WTC11 (cell line): ENCODE measurements around the gene SLCO1A2.

Source experiments
- AFF4 ChIP-seq: sonication (generic); formaldehyde crosslinking; IDR thresholded peaks from 2 replicates; pipeline ENCODE4 v1.8.1; 2023; ENCODE audit warnings: mild to moderate bottlenecking, missing genetic modification reagents, borderline replicate concordance
- ATF2 ChIP-seq: sonication (generic); formaldehyde crosslinking; IDR thresholded peaks from 2 replicates; pipeline ENCODE4 v1.8.1; 2022; ENCODE audit warnings: low read depth, missing genetic modification reagents, borderline replicate concordance
- ATF6 ChIP-seq: sonication (generic); formaldehyde crosslinking; IDR thresholded peaks from 2 replicates; pipeline ENCODE4 v1.8.1; 2023; ENCODE audit warnings: mild to moderate bottlenecking, missing genetic modification reagents
- CREB1 ChIP-seq: sonication (generic); formaldehyde crosslinking; IDR thresholded peaks from 2 replicates; pipeline ENCODE4 v1.8.0; 2023; ENCODE audit warnings: mild to moderate bottlenecking, missing genetic modification reagents
- CTCF ChIP-seq: fragments of 200-600 bp; IDR thresholded peaks from 2 replicates; pipeline ENCODE4 v1.8.0; 2022; ENCODE audit warnings: antibody characterized with exemption
- E2F1 ChIP-seq: sonication (generic); formaldehyde crosslinking; IDR thresholded peaks from 2 replicates; pipeline ENCODE4 v1.8.0; 2022; ENCODE audit warnings: mild to moderate bottlenecking, missing genetic modification reagents
- EMX1 ChIP-seq: fragments of 250-450 bp; sonication (Bioruptor Pico); IDR thresholded peaks from 2 replicates; pipeline ENCODE4 v1.8.0; 2021; ENCODE audit warnings: mild to moderate bottlenecking
- ETV6 ChIP-seq: sonication (generic); formaldehyde crosslinking; IDR thresholded peaks from 2 replicates; pipeline ENCODE4 v1.8.1; 2022; ENCODE audit warnings: mild to moderate bottlenecking, missing genetic modification reagents
- NR1H2 ChIP-seq: sonication (generic); formaldehyde crosslinking; IDR thresholded peaks from 2 replicates; pipeline ENCODE4 v1.9.0; 2021; ENCODE audit warnings: mild to moderate bottlenecking, moderate library complexity, missing genetic modification reagents
- NR2C2 ChIP-seq: sonication (generic); formaldehyde crosslinking; IDR thresholded peaks from 2 replicates; pipeline ENCODE4 v1.8.0; 2022; ENCODE audit warnings: mild to moderate bottlenecking, missing genetic modification reagents
- USF1 ChIP-seq: sonication (generic); formaldehyde crosslinking; IDR thresholded peaks from 2 replicates; pipeline ENCODE4 v1.8.0; 2022; ENCODE audit warnings: mild to moderate bottlenecking, missing genetic modification reagents
- USF2 ChIP-seq: sonication (generic); formaldehyde crosslinking; IDR thresholded peaks from 2 replicates; pipeline ENCODE4 v1.8.1; 2023; ENCODE audit warnings: mild to moderate bottlenecking, missing genetic modification reagents, moderate library complexity
- ZNF138 ChIP-seq: sonication (generic); formaldehyde crosslinking; conservative IDR thresholded peaks from 2 replicates; pipeline ENCODE4 v1.8.1; 2022; ENCODE audit warnings: mild to moderate bottlenecking, moderate library complexity, missing genetic modification reagents
- ZNF423 ChIP-seq: fragments of 250-450 bp; sonication (Bioruptor Pico); IDR thresholded peaks from 2 replicates; pipeline ENCODE4 v2.1.2; 2022; ENCODE audit warnings: mild to moderate bottlenecking, moderate library complexity

- TF ChIP-seq NR2C2 (CRISPR knock-in tag) (no peak), USF2 (CRISPR knock-in tag) (no peak), NR1H2 (CRISPR knock-in tag) (no peak), ZNF138 (CRISPR knock-in tag) (no peak), E2F1 (CRISPR knock-in tag) (no peak), CTCF (no peak), ETV6 (CRISPR knock-in tag) (no peak), ATF6 (no peak), AFF4 (CRISPR knock-in tag) (no peak), USF1 (no peak), CREB1 (CRISPR knock-in tag) (no peak), ATF2 (no peak), ZNF423 (CRISPR knock-in tag) (no peak), EMX1 (CRISPR knock-in tag) (no peak)
Observed at GRCh38 chr12:21292111-21292510, 42.6 kb downstream of the SLCO1A2 start.
